Measurements from ENCODE around the gene ZNF804A. TPM values are rescaled to one million over a fixed set of nuclear protein-coding genes. Genes with fewer than 3 reads are reported as not detected.

The ZNF804A gene
- total RNA-seq, 4 donors from 2014 or later, result 0.19 TPM; not detected in 3

- TF ChIP-seq, protein P1, sequence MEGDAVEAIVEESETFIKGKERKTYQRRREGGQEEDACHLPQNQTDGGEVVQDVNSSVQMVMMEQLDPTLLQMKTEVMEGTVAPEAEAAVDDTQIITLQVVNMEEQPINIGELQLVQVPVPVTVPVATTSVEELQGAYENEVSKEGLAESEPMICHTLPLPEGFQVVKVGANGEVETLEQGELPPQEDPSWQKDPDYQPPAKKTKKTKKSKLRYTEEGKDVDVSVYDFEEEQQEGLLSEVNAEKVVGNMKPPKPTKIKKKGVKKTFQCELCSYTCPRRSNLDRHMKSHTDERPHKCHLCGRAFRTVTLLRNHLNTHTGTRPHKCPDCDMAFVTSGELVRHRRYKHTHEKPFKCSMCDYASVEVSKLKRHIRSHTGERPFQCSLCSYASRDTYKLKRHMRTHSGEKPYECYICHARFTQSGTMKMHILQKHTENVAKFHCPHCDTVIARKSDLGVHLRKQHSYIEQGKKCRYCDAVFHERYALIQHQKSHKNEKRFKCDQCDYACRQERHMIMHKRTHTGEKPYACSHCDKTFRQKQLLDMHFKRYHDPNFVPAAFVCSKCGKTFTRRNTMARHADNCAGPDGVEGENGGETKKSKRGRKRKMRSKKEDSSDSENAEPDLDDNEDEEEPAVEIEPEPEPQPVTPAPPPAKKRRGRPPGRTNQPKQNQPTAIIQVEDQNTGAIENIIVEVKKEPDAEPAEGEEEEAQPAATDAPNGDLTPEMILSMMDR (IDR thresholded peaks at IDR 0.05), result no peak
- no peak for TF ChIP-seq POLR2A (IDR thresholded peaks at IDR 0.05)
- H3K27me3 ChIP-seq, result no peaks in the 10 kb centered on the region
- no peak overlapping the region for H3K4me3 ChIP-seq
- intact Hi-C loops (cut with DNase I), result no loop called here
- peaks cover 0 to 3% (median 0%) of the 10 kb centered on the region in 3 donors for H3K9me3 ChIP-seq
- H3K27ac ChIP-seq, result no peak overlapping the region
- no peaks in the 10 kb centered on the region for H3K36me3 ChIP-seq
- no peak for DNase-seq
- H3K4me1 ChIP-seq, result no peaks in the 10 kb centered on the region
- WGBS, 2 donors, result 29 to 52% methylated on average over 1 of the region's 1 CpG
Measured at GRCh38 chr2:184564092-184564491, 34.2 kb upstream of the ZNF804A start.

- Histone ChIP-seq H3K4me3 (no peak overlapping the region), H3K27ac (no peak overlapping the region), H3K36me3 (no peaks in the 10 kb centered on the region), H3K4me1 (no peaks in the 10 kb centered on the region), H3K9me3 (no peaks in the 10 kb centered on the region), H3K27me3 (no peaks in the 10 kb centered on the region)
- WGBS, 2 donors, result 47 to 52% methylated on average over 3 of the region's 3 CpGs
- no peak for TF ChIP-seq POLR2A (IDR thresholded peaks at IDR 0.05)
- TF ChIP-seq, protein P1 (IDR thresholded peaks at IDR 0.05), result no peak
- no peak for DNase-seq
- intact Hi-C loops (cut with DNase I), result no loop called here
Measured at GRCh38 chr2:184566716-184567115, 31.6 kb upstream of the ZNF804A start.

DNA sequence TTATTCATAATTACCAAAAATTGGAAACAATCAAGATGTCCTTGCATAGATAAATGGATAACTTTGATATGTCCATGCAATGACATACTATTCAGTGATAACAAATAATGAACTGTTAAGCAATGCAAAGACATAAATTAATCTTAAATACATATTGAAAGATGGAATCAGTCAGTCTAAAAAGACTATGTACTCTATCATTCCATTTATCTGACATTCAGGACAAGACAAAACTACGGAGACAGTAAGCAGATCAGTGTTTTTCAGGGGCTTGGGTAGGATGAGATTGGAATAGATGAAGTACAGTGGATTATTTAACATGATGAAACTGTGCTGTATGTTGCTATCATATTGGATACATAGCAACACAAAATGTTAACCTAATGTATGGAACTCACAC is 21.3 kb upstream of the ZNF804A start:
- TF ChIP-seq POLR2A (IDR thresholded peaks at IDR 0.05), result no peak
- TF ChIP-seq, protein P1 (IDR thresholded peaks at IDR 0.05), result no peak
- Histone ChIP-seq H3K36me3 (no peaks in the 10 kb centered on the region), H3K9me3 (no peaks in the 10 kb centered on the region), H3K27me3 (no peaks in the 10 kb centered on the region), H3K4me3 (no peak overlapping the region), H3K27ac (no peak overlapping the region), H3K4me1 (no peaks in the 10 kb centered on the region)
- intact Hi-C loops (cut with DNase I), result no loop called here
- 77 to 88% methylated on average over 1 of the region's 1 CpG for WGBS, 2 donors
- no peak for DNase-seq

- intact Hi-C loops (cut with DNase I), result no loop called here
- no peak for DNase-seq
- no peaks in the 10 kb centered on the region for H3K27me3 ChIP-seq
- no peaks in the 10 kb centered on the region for H3K36me3 ChIP-seq
- H3K9me3 ChIP-seq, result no peaks in the 10 kb centered on the region
- TF ChIP-seq POLR2A (IDR thresholded peaks at IDR 0.05), result no peak
- TF ChIP-seq, protein P1 (IDR thresholded peaks at IDR 0.05), result no peak
- 28 to 40% methylated on average over 4 of the region's 4 CpGs for WGBS, 2 donors
- no peak overlapping the region for H3K4me3 ChIP-seq
- no peak overlapping the region for H3K27ac ChIP-seq
- H3K4me1 ChIP-seq, result no peaks in the 10 kb centered on the region
Measured at GRCh38 chr2:184577743-184578142, 20.6 kb upstream of the ZNF804A start.

DNA sequence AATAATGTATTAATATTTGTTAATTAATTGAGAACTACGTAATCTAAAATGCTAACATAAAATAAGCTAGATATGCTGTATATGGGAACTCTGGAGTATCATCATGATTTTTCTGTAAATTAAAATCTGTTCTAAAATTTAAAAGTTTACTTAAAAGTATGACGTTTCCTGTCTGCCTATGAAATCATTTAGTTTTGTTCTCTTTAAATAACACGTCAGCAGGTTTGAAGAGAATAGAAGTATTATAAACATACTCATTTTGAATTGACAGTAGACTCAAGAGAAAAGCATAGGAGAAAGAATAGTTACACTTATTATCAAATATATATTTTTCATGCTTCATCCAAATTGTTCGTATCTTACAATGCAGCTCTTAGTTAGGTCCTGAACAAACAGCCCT is 19.1 kb upstream of the ZNF804A start:
- Histone ChIP-seq H3K4me1 (no peaks in the 10 kb centered on the region), H3K4me3 (no peak overlapping the region), H3K36me3 (no peaks in the 10 kb centered on the region), H3K27me3 (no peaks in the 10 kb centered on the region), H3K9me3 (no peaks in the 10 kb centered on the region), H3K27ac (no peak overlapping the region)
- TF ChIP-seq POLR2A (IDR thresholded peaks at IDR 0.05), result no peak
- TF ChIP-seq, protein P1 (IDR thresholded peaks at IDR 0.05), result no peak
- WGBS, 2 donors, result 65 to 79% methylated on average over 4 of the region's 4 CpGs
- intact Hi-C loops (cut with DNase I), result no loop called here
- no peak for DNase-seq

All from esophagus squamous epithelium (tissue), 5 donors.